GM23338 (cell line): Measurements from ENCODE around the gene FARS2. TPM values are rescaled to one million over a fixed set of nuclear protein-coding genes. Genes with fewer than 3 reads are reported as not detected.

Experiments
- ATAC-seq: fragments of 200-7000 bp; cut with Tn5 transposase; 3 replicates; pipeline ENCODE4 v1.9.1; 2020
- DNase-seq: peaks from one replicate; pipeline ENCODE4 v3.0.0-alpha.2; 2015; ENCODE audit warnings: low spot score
- H2AFZ ChIP-seq: fragments of 200-600 bp; sonication (generic); 2 replicates; pipeline ENCODE4 v1.8.0; 2016; ENCODE audit warnings: antibody characterized with exemption, mild to moderate bottlenecking, moderate library complexity
- H3F3A ChIP-seq: fragments of 200-600 bp; sonication (generic); replicated peaks from 2 replicates; pipeline ENCODE4 v1.8.0; 2017; ENCODE audit warnings: antibody characterized with exemption, mixed run types, low read depth
- H3K27ac ChIP-seq: fragments of 200-600 bp; sonication (generic); 2 replicates; pipeline ENCODE4 v1.6.1; 2016; ENCODE audit warnings: low read depth
- H3K27me3 ChIP-seq: fragments of 200-600 bp; sonication (generic); 2 replicates; pipeline ENCODE4 v1.8.0; 2016; ENCODE audit warnings: mild to moderate bottlenecking, mixed run types, moderate library complexity; ENCODE audit not compliant: insufficient read depth
- H3K36me3 ChIP-seq: fragments of 200-600 bp; sonication (generic); 2 replicates; pipeline ENCODE4 v1.8.0; 2016; ENCODE audit warnings: mild to moderate bottlenecking; ENCODE audit not compliant: insufficient read depth
- H3K4me1 ChIP-seq: fragments of 200-600 bp; sonication (generic); 2 replicates; pipeline ENCODE4 v1.8.0; 2016; ENCODE audit warnings: mild to moderate bottlenecking, moderate library complexity; ENCODE audit not compliant: insufficient read depth
- H3K4me2 ChIP-seq: fragments of 200-600 bp; sonication (generic); 2 replicates; pipeline ENCODE4 v1.7.1; 2017; ENCODE audit warnings: mixed run types
- H3K4me3 ChIP-seq: fragments of 200-600 bp; sonication (generic); 2 replicates; pipeline ENCODE4 v1.6.1; 2016; ENCODE audit warnings: mixed run types
- H3K79me2 ChIP-seq: fragments of 200-600 bp; sonication (generic); replicated peaks from 2 replicates; pipeline ENCODE4 v1.8.0; 2017; ENCODE audit warnings: mild to moderate bottlenecking; ENCODE audit not compliant: insufficient read depth
- H3K9me2 ChIP-seq: fragments of 200-600 bp; sonication (generic); 2 replicates; pipeline ENCODE4 v1.8.0; 2017; ENCODE audit not compliant: insufficient read depth
- H4K20me1 ChIP-seq: fragments of 200-600 bp; sonication (generic); replicated peaks from 2 replicates; pipeline ENCODE4 v1.8.0; 2017; ENCODE audit warnings: mild to moderate bottlenecking; ENCODE audit not compliant: insufficient read depth
- H3K27ac Mint-ChIP-seq: 2 replicates; pipeline ENCODE4 v1.8.0; 2020; ENCODE audit warnings: inconsistent platforms, mild to moderate bottlenecking, moderate library complexity, mixed read lengths
- H3K27me3 Mint-ChIP-seq: 3 replicates; pipeline ENCODE4 v1.8.0; 2022; ENCODE audit warnings: low read depth, mild to moderate bottlenecking, moderate library complexity, mixed read lengths, inconsistent platforms; ENCODE audit not compliant: insufficient read depth, poor library complexity
- H3K36me3 Mint-ChIP-seq: 3 replicates; pipeline ENCODE4 v1.8.0; 2021; ENCODE audit warnings: low read depth, mild to moderate bottlenecking, inconsistent platforms, moderate library complexity, mixed read lengths
- H3K4me1 Mint-ChIP-seq: 3 replicates; pipeline ENCODE4 v1.8.0; 2020; ENCODE audit warnings: mild to moderate bottlenecking, inconsistent platforms, mixed read lengths
- H3K4me3 Mint-ChIP-seq: 3 replicates; pipeline ENCODE4 v1.8.0; 2021; ENCODE audit warnings: moderate library complexity, mild to moderate bottlenecking, inconsistent platforms, mixed read lengths
- H3K9me3 Mint-ChIP-seq: 3 replicates; pipeline ENCODE4 v1.8.0; 2020; ENCODE audit warnings: moderate library complexity, mild to moderate bottlenecking, inconsistent platforms, mixed read lengths
- CREB1 ChIP-seq: fragments of 250-450 bp; sonication (Bioruptor Pico); IDR thresholded peaks from 2 replicates; pipeline ENCODE4 v1.5.0; 2020; ENCODE audit warnings: low read depth, mild to moderate bottlenecking, moderate library complexity
- ETS1 ChIP-seq: IDR thresholded peaks from 2 replicates; pipeline ENCODE4 v1.6.1; 2016; ENCODE audit warnings: antibody characterized with exemption
- EZH2 ChIP-seq: fragments of 200-600 bp; sonication (generic); IDR thresholded peaks from one replicate; pipeline ENCODE4 v1.8.0; 2017; ENCODE audit warnings: antibody characterized with exemption, mild to moderate bottlenecking, low read depth; ENCODE audit not compliant: unreplicated experiment
- EZH2phosphoT487 ChIP-seq: fragments of 200-600 bp; sonication (generic); IDR thresholded peaks from one replicate; pipeline ENCODE4 v1.8.1; 2018; ENCODE audit warnings: antibody characterized with exemption; ENCODE audit not compliant: unreplicated experiment
- JUNB ChIP-seq: IDR thresholded peaks from one replicate; pipeline ENCODE4 v1.6.1; 2016; ENCODE audit warnings: antibody characterized with exemption; ENCODE audit not compliant: unreplicated experiment
- NANOG ChIP-seq: IDR thresholded peaks from 2 replicates; pipeline ENCODE4 v1.6.1; 2016; ENCODE audit warnings: antibody characterized with exemption, borderline replicate concordance
- POLR2AphosphoS5 ChIP-seq: IDR thresholded peaks from 2 replicates; pipeline ENCODE4 v1.6.1; 2016; ENCODE audit warnings: antibody characterized with exemption, low read depth
- STAT1 ChIP-seq: IDR thresholded peaks from one replicate; pipeline ENCODE4 v1.6.1; 2016; ENCODE audit warnings: antibody characterized with exemption; ENCODE audit not compliant: unreplicated experiment
- ZNF114 ChIP-seq: fragments of 250-450 bp; sonication (Bioruptor Pico); IDR thresholded peaks from 2 replicates; pipeline ENCODE4 v1.5.0; 2020; ENCODE audit warnings: mild to moderate bottlenecking, moderate library complexity
- ZNF331 ChIP-seq: fragments of 250-450 bp; sonication (Bioruptor Pico); IDR thresholded peaks from 2 replicates; pipeline ENCODE4 v1.5.0; 2020; ENCODE audit warnings: low read depth, mild to moderate bottlenecking, moderate library complexity
- polyA plus RNA-seq: library from polyadenylated mRNA; unstranded; fragments of >200 nt; fragmentation: Nextera tagmentation; extraction: Ambion mirVana; gene quantifications from 2 replicates; pipeline ENCODE4 v1.2.1, GENCODE V29; 2016
- total RNA-seq: library from RNA; depleted of rRNA; stranded (reverse); fragments of >200 nt; shearing (Covaris generic); gene quantifications from 2 replicates; pipeline ENCODE4 v1.2.3, GENCODE V29; 2014
- TF ChIP-seq, protein P1 (sequence below): IDR thresholded peaks from one replicate; pipeline ENCODE4 v1.6.1; 2018; ENCODE audit warnings: antibody characterized with exemption; ENCODE audit not compliant: unreplicated experiment

FARS2 gene
- total and polyA plus RNA-seq, 2 experiments from 2014 or later: 7.6 to 19.0 TPM

DNA sequence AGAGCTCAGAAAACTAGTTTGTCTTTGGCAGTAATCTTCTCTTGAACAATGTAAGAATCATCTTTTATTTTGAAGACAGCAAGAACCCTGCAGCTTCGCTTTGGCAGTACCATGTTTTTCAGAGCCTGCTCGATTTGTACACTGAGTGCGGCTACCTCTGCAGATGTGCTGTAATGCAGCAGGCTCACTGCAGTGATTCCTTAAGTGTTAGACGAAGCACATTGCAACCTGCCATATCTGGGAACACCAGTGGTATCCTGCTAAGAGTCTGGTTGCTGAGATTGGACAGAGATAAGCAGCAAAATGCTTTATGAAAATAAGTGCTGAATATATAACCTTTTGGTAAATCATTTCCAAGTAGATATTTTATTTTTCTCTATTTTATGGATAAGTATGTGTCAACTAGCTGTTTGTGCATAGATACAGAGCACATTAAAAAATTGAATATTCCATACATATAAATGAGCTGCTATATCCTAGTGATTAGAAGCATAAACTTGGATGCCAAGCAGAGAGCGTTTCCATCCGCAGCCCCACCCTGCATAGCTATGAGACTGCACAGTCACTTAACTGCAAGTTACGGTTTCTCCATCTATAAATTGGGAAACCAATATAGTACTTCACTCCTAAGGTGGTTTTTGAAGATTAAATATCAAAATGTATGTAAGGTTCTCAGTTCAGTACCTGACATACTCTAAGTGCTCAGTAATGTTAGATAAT is 328.3 kb downstream of the FARS2 start (continued):
- TF ChIP-seq JUNB: no peak
- TF ChIP-seq CREB1: no peak
- no peak for TF ChIP-seq ZNF114 (CRISPR knock-in tag)
- TF ChIP-seq NANOG: no peak
- no peak for TF ChIP-seq ZNF331 (CRISPR knock-in tag)
- TF ChIP-seq ETS1: no peak

GRCh38 chr6:5590187-5590586 is 328.9 kb downstream of the FARS2 start:
- H3K9me2 ChIP-seq: no peaks in the 10 kb centered on the region
- no peaks in the 10 kb centered on the region for H3K4me1 ChIP-seq
- no peak overlapping the region for H3K4me2 ChIP-seq
- no peaks in the 10 kb centered on the region for H3K79me2 ChIP-seq
- peaks cover 4% of the 10 kb centered on the region; the same call in 1 of the 3 replicates for H3K4me1 Mint-ChIP-seq
- no peak for ATAC-seq
- H2AFZ ChIP-seq: no peak overlapping the region
- H4K20me1 ChIP-seq: no peaks in the 10 kb centered on the region
- 0 out of 2 replicates have a peak, but pooled peaks cover 2% of the 10 kb centered on the region for H3K36me3 ChIP-seq
- no peaks in the 10 kb centered on the region for H3K27me3 Mint-ChIP-seq
- H3K27ac Mint-ChIP-seq: no peak overlapping the region
- TF ChIP-seq ZNF331 (CRISPR knock-in tag) (no peak), ZNF114 (CRISPR knock-in tag) (no peak), EZH2 (no peak)
- no peak for DNase-seq
- H3K9me3 Mint-ChIP-seq: peaks cover 10% of the 10 kb centered on the region; the same call in 2 of the 3 replicates
- H3K27ac ChIP-seq: no peak overlapping the region
- H3K27me3 ChIP-seq: no peaks in the 10 kb centered on the region
- H3K4me3 Mint-ChIP-seq: no peak overlapping the region
- peaks cover 7% of the 10 kb centered on the region; the same call in 2 of the 3 replicates for H3K36me3 Mint-ChIP-seq
- no peak overlapping the region for H3K4me3 ChIP-seq
- H3F3A ChIP-seq: no peaks in the 10 kb centered on the region

GRCh38 chr6:5592886-5593519 is 331.7 kb downstream of the FARS2 start:
- ATAC-seq: no peak; the same call in 2 of the 3 replicates
- no peaks in the 10 kb centered on the region for H3K36me3 Mint-ChIP-seq
- H3K4me3 ChIP-seq: no peak overlapping the region
- no peaks in the 10 kb centered on the region for H3K27me3 ChIP-seq
- no peak overlapping the region for H3K4me2 ChIP-seq
- no peaks in the 10 kb centered on the region for H3K9me3 Mint-ChIP-seq
- H3F3A ChIP-seq: no peaks in the 10 kb centered on the region
- H3K4me3 Mint-ChIP-seq: no peak overlapping the region
- no peak overlapping the region for H3K27ac ChIP-seq
- no peaks in the 10 kb centered on the region for H3K9me2 ChIP-seq
- peaks cover 4% of the 10 kb centered on the region; the same call in 1 of the 3 replicates for H3K4me1 Mint-ChIP-seq
- no peaks in the 10 kb centered on the region for H3K4me1 ChIP-seq
- H3K36me3 ChIP-seq: no peaks in the 10 kb centered on the region; the same call in 1 of the 2 replicates
- H3K27me3 Mint-ChIP-seq: no peaks in the 10 kb centered on the region
- H3K27ac Mint-ChIP-seq: 0 out of 2 replicates have a peak overlapping the region, but pooled peaks have one; percentile 5
- no peak overlapping the region for H2AFZ ChIP-seq
- H4K20me1 ChIP-seq: no peaks in the 10 kb centered on the region
- H3K79me2 ChIP-seq: no peaks in the 10 kb centered on the region
- no peak for DNase-seq
- TF ChIP-seq EZH2 (no peak), JUNB (no peak), POLR2AphosphoS5 (no peak), NANOG (no peak), EZH2phosphoT487 (no peak), ZNF114 (CRISPR knock-in tag) (no peak), STAT1 (no peak)
- TF ChIP-seq, protein P1, sequence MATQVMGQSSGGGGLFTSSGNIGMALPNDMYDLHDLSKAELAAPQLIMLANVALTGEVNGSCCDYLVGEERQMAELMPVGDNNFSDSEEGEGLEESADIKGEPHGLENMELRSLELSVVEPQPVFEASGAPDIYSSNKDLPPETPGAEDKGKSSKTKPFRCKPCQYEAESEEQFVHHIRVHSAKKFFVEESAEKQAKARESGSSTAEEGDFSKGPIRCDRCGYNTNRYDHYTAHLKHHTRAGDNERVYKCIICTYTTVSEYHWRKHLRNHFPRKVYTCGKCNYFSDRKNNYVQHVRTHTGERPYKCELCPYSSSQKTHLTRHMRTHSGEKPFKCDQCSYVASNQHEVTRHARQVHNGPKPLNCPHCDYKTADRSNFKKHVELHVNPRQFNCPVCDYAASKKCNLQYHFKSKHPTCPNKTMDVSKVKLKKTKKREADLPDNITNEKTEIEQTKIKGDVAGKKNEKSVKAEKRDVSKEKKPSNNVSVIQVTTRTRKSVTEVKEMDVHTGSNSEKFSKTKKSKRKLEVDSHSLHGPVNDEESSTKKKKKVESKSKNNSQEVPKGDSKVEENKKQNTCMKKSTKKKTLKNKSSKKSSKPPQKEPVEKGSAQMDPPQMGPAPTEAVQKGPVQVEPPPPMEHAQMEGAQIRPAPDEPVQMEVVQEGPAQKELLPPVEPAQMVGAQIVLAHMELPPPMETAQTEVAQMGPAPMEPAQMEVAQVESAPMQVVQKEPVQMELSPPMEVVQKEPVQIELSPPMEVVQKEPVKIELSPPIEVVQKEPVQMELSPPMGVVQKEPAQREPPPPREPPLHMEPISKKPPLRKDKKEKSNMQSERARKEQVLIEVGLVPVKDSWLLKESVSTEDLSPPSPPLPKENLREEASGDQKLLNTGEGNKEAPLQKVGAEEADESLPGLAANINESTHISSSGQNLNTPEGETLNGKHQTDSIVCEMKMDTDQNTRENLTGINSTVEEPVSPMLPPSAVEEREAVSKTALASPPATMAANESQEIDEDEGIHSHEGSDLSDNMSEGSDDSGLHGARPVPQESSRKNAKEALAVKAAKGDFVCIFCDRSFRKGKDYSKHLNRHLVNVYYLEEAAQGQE: no peak
